ENCODE measurements around the gene CIC.
"Not testable (repeated sequence)": the region's sequence is repeated elsewhere in the genome, so short reads cannot be mapped to it uniquely, and the experiment has no call there.

The CIC gene

GRCh38 chr19:42252365-42253244 is 16.4 kb upstream of the CIC start:
- peaks cover 12% of the 10 kb centered on the region for H3K27me3 ChIP-seq (ENCODE audit: control insufficient read depth, insufficient read depth, low read length)
- H3K9ac ChIP-seq (ENCODE audit: low read length): peak overlapping the region; percentile 84
- H3K27ac ChIP-seq (ENCODE audit: low read length): peak overlapping the region; percentile 82
- H3K36me3 ChIP-seq (ENCODE audit: control insufficient read depth, low read depth, low read length): peaks cover 3% of the 10 kb centered on the region
- H3K9me3 ChIP-seq (ENCODE audit: control insufficient read depth, low read depth, low read length): no peaks in the 10 kb centered on the region
- H3K4me1 ChIP-seq (ENCODE audit: control insufficient read depth, low read depth, low read length): peaks cover 17% of the 10 kb centered on the region
- H3K4me3 ChIP-seq (ENCODE audit: low read length): peak overlapping the region; percentile 83

GRCh38 chr19:42253245-42254088 is 15.6 kb upstream of the CIC start:
- peak overlapping the region; percentile 82 for H3K27ac ChIP-seq (ENCODE audit: low read length)
- peaks cover 3% of the 10 kb centered on the region for H3K36me3 ChIP-seq (ENCODE audit: control insufficient read depth, low read depth, low read length)
- peaks cover 12% of the 10 kb centered on the region for H3K27me3 ChIP-seq (ENCODE audit: control insufficient read depth, insufficient read depth, low read length)
- H3K4me1 ChIP-seq (ENCODE audit: control insufficient read depth, low read depth, low read length): peaks cover 17% of the 10 kb centered on the region
- H3K4me3 ChIP-seq (ENCODE audit: low read length): peak overlapping the region; percentile 89
- no peaks in the 10 kb centered on the region for H3K9me3 ChIP-seq (ENCODE audit: control insufficient read depth, low read depth, low read length)
- H3K9ac ChIP-seq (ENCODE audit: low read length): peak overlapping the region; percentile 90

- H3K36me3 ChIP-seq (ENCODE audit: control insufficient read depth, low read depth, low read length): peaks cover 3% of the 10 kb centered on the region
- H3K9me3 ChIP-seq (ENCODE audit: control insufficient read depth, low read depth, low read length): no peaks in the 10 kb centered on the region
- H3K9ac ChIP-seq (ENCODE audit: low read length): peak overlapping the region; percentile 90
- H3K4me1 ChIP-seq (ENCODE audit: control insufficient read depth, low read depth, low read length): peaks cover 17% of the 10 kb centered on the region
- no peak overlapping the region for H3K27ac ChIP-seq (ENCODE audit: low read length)
- peak overlapping the region; percentile 89 for H3K4me3 ChIP-seq (ENCODE audit: low read length)
- H3K27me3 ChIP-seq (ENCODE audit: control insufficient read depth, insufficient read depth, low read length): peaks cover 12% of the 10 kb centered on the region
Measured at GRCh38 chr19:42254089-42254849, 14.8 kb upstream of the CIC start.

GRCh38 chr19:42254850-42255765 is 13.9 kb upstream of the CIC start, which contains the start of gene ERF:
TSS of gene ERF (minus strand) at chr19:42255128. CDS start at chr19:42254999, 129 bp downstream.
- Histone ChIP-seq H3K27me3 (ENCODE audit: control insufficient read depth, insufficient read depth, low read length) (peaks cover 12% of the 10 kb centered on the region), H3K4me1 (ENCODE audit: control insufficient read depth, low read depth, low read length) (peaks cover 17% of the 10 kb centered on the region), H3K9me3 (ENCODE audit: control insufficient read depth, low read depth, low read length) (no peaks in the 10 kb centered on the region), H3K27ac (ENCODE audit: low read length) (no peak within 1 kb of the TSS), H3K36me3 (ENCODE audit: control insufficient read depth, low read depth, low read length) (peaks cover under 1% of the 10 kb centered on the region), H3K9ac (ENCODE audit: low read length) (peak within 1 kb of the TSS; percentile 90), H3K4me3 (ENCODE audit: low read length) (peak within 1 kb of the TSS; percentile 89)

- H3K9me3 ChIP-seq (ENCODE audit: control insufficient read depth, low read depth, low read length): no peaks in the 10 kb centered on the region
- peaks cover 17% of the 10 kb centered on the region for H3K4me1 ChIP-seq (ENCODE audit: control insufficient read depth, low read depth, low read length)
- no peaks in the 10 kb centered on the region for H3K36me3 ChIP-seq (ENCODE audit: control insufficient read depth, low read depth, low read length)
- no peak overlapping the region for H3K9ac ChIP-seq (ENCODE audit: low read length)
- H3K4me3 ChIP-seq (ENCODE audit: low read length): peak overlapping the region; percentile 75
- no peak overlapping the region for H3K27ac ChIP-seq (ENCODE audit: low read length)
- H3K27me3 ChIP-seq (ENCODE audit: control insufficient read depth, insufficient read depth, low read length): peaks cover 12% of the 10 kb centered on the region
Measured at GRCh38 chr19:42255766-42256745, 13.0 kb upstream of the CIC start.

- not testable (repeated sequence) for H3K27ac ChIP-seq (ENCODE audit: low read length); H3K9me3 ChIP-seq (ENCODE audit: control insufficient read depth, low read depth, low read length); H3K9ac ChIP-seq (ENCODE audit: low read length)
Measured at GRCh38 chr19:42257842-42258241, 11.2 kb upstream of the CIC start.

GRCh38 chr19:42261763-42262162 is 7.3 kb upstream of the CIC start:
- H3K4me1 ChIP-seq (ENCODE audit: control insufficient read depth, low read depth, low read length): no peaks in the 10 kb centered on the region
- H3K27ac ChIP-seq (ENCODE audit: low read length): no peak overlapping the region
- peaks cover 6% of the 10 kb centered on the region for H3K27me3 ChIP-seq (ENCODE audit: control insufficient read depth, insufficient read depth, low read length)
- no peaks in the 10 kb centered on the region for H3K9me3 ChIP-seq (ENCODE audit: control insufficient read depth, low read depth, low read length)
- H3K9ac ChIP-seq (ENCODE audit: low read length): no peak overlapping the region
- H3K36me3 ChIP-seq (ENCODE audit: control insufficient read depth, low read depth, low read length): no peaks in the 10 kb centered on the region
- H3K4me3 ChIP-seq (ENCODE audit: low read length): no peak overlapping the region

More at GRCh38 chr19:42257842-42258241, 11.2 kb upstream of the CIC start:
- H3K4me1 ChIP-seq (ENCODE audit: control insufficient read depth, low read depth, low read length); H3K4me3 ChIP-seq (ENCODE audit: low read length); H3K36me3 ChIP-seq (ENCODE audit: control insufficient read depth, low read depth, low read length): not testable (repeated sequence)
- peaks cover 12% of the 10 kb centered on the region for H3K27me3 ChIP-seq (ENCODE audit: control insufficient read depth, insufficient read depth, low read length)

GRCh38 chr19:42266105-42266504 is 2.9 kb upstream of the CIC start:
- H3K9me3 ChIP-seq (ENCODE audit: control insufficient read depth, low read depth, low read length); H3K27me3 ChIP-seq (ENCODE audit: control insufficient read depth, insufficient read depth, low read length); H3K4me3 ChIP-seq (ENCODE audit: low read length); H3K9ac ChIP-seq (ENCODE audit: low read length); H3K4me1 ChIP-seq (ENCODE audit: control insufficient read depth, low read depth, low read length); H3K27ac ChIP-seq (ENCODE audit: low read length); H3K36me3 ChIP-seq (ENCODE audit: control insufficient read depth, low read depth, low read length): not testable (repeated sequence)

- H3K9ac ChIP-seq (ENCODE audit: low read length); H3K27ac ChIP-seq (ENCODE audit: low read length): not testable (repeated sequence)
Measured at GRCh38 chr19:42266928-42267603, 2.0 kb upstream of the CIC start.

More at GRCh38 chr19:42266928-42267603, 2.0 kb upstream of the CIC start:
- not testable (repeated sequence) for H3K36me3 ChIP-seq (ENCODE audit: control insufficient read depth, low read depth, low read length); H3K27me3 ChIP-seq (ENCODE audit: control insufficient read depth, insufficient read depth, low read length); H3K4me1 ChIP-seq (ENCODE audit: control insufficient read depth, low read depth, low read length); H3K9me3 ChIP-seq (ENCODE audit: control insufficient read depth, low read depth, low read length)
- peak overlapping the region; percentile 97 for H3K4me3 ChIP-seq (ENCODE audit: low read length)
